Stomach (tissue), 9 donors: ENCODE measurements around the gene ILRUN. TPM values are rescaled to one million over a fixed set of nuclear protein-coding genes. Genes with fewer than 3 reads are reported as not detected.
A peak's percentile ranks its signal among the peaks of the same experiment; 100 is the strongest.
"Not testable (repeated sequence)": the region's sequence is repeated elsewhere in the genome, so short reads cannot be mapped to it uniquely, and the experiment has no call there.

Experiments used
- DNase-seq, 2 donors: peaks; one replicate each; pipeline versions ENCODE4 v3.0.0 to v3.0.0-alpha.2; 2013 to 2019
- H3K27ac ChIP-seq, 5 donors: fragments of 200-600 bp in 4 of 5; sonication (generic) in 4 of 5; one replicate each; pipeline ENCODE4 v1.5.1; 2013 to 2019; ENCODE audit warnings: mild to moderate bottlenecking in 1 of 5, moderate library complexity in 1 of 5
- H3K27me3 ChIP-seq, 3 donors: fragments of 200-600 bp; sonication (generic); one replicate each; pipeline ENCODE4 v1.5.1; 2017 to 2019; ENCODE audit warnings: mixed run types in 1 of 3
- H3K36me3 ChIP-seq, 4 donors: fragments of 200-600 bp; sonication (generic); 1 replicate in 3 of 4; 2 replicates in 1 of 4; pipeline ENCODE4 v1.5.1; 2016 to 2019
- H3K4me1 ChIP-seq, 4 donors: fragments of 200-600 bp; sonication (generic); one replicate each; pipeline ENCODE4 v1.5.1; 2016 to 2019
- H3K4me3 ChIP-seq, 4 donors: fragments of 200-600 bp; sonication (generic) in 3 of 4; one replicate each; pipeline ENCODE4 v1.5.1; 2016 to 2019; ENCODE audit warnings: mild to moderate bottlenecking in 1 of 4
- H3K9me3 ChIP-seq, 4 donors: fragments of 200-600 bp; sonication (generic); one replicate each; pipeline ENCODE4 v1.5.1; 2016 to 2019
- EP300 ChIP-seq: sonication (generic); formaldehyde crosslinking; IDR thresholded peaks from one replicate; pipeline ENCODE4 v1.6.1; 2017; ENCODE audit warnings: antibody characterized with exemption
- POLR2A ChIP-seq, 4 donors: fragments of 450-650 bp; IDR thresholded peaks; one replicate each; pipeline ENCODE4 v1.6.1; 2016; ENCODE audit warnings: antibody characterized with exemption in 4 of 4, control low read depth in 2 of 4, mild to moderate bottlenecking in 1 of 4, moderate library complexity in 1 of 4
- POLR2AphosphoS5 ChIP-seq, 3 donors: sonication (generic); formaldehyde crosslinking; IDR thresholded peaks; one replicate each; pipeline ENCODE4 v1.6.1; 2016; ENCODE audit warnings: antibody characterized with exemption in 3 of 3
- WGBS, 5 donors: extraction: QIAGEN DNeasy Blood & Tissue Kit in 3 of 5; methylation state at CpG; one replicate each; pipeline versions ENCODE4 v1.1.5 to v1.1.7; 2013 to 2018; 5-methylcytosine and 5-hydroxymethylcytosine counted together
- intact Hi-C: fragments of 100-400 bp; cut with DNase I; formaldehyde crosslinking; loops from one replicate; pipeline ENCODE4 v1.15.1; 2023; ENCODE audit warnings: low total_unique reads
- polyA plus RNA-seq, 3 donors: library from polyadenylated mRNA; stranded (reverse); fragments of 200-250 nt; gene quantifications; one replicate each; pipeline ENCODE4 v1.2.3, GENCODE V29; 2013
- total RNA-seq, 5 donors: library from RNA; depleted of rRNA; stranded (reverse); fragments of >200 nt; gene quantifications; one replicate each; pipeline versions ENCODE4 v1.1.0 to v1.2.3, GENCODE V29; 2014 to 2016
- TF ChIP-seq, protein P1 (sequence below), 7 experiments: fragments of 450-650 bp in 4 of 7; fragments of 200-600 bp in 3 of 7; sonication (generic) in 3 of 7; IDR thresholded peaks; one replicate each; pipeline ENCODE4 v1.5.1; 2016 to 2019; ENCODE audit warnings: antibody characterized with exemption in 7 of 7, control low read depth in 2 of 7, mild to moderate bottlenecking in 1 of 7
- donor health status: healthy with polysubstance abuse.
- donor health status: Bipolar disorder and iron deficiency.
- donor health status: healthy.

The ILRUN gene
- total and polyA plus RNA-seq, 8 donors: 27.0 to 89.3 (median 43.6) TPM

DNA sequence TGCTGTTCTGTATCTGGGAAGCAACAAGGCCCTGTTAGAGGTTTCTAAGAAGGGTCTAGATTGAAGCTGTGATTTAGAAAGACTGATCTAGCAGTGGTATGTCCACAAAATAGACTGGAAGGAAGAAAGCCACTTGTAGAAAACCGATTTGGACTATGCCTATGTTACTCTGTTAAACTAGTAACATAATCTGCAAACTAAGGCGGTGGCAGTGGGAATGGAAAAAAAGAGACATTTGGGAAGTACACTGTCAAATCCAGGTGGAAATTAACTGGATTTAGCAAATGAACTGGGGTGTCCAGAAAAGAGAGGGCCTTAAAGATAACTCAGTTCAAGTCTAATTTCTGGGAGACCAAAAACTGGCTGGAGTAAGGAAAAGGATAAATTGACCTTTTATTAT, 11.6 kb downstream of the ILRUN start:
- no peak for DNase-seq
- Histone ChIP-seq H3K36me3 (peaks cover 0 to 8% (median 5%) of the 10 kb centered on the region in 4 donors), H3K4me3 (no peak overlapping the region), H3K9me3 (no peaks in the 10 kb centered on the region), H3K27ac (no peak overlapping the region), H3K4me1 (peaks cover under 1 to 39% (median 26%) of the 10 kb centered on the region in 4 donors), H3K27me3 (no peaks in the 10 kb centered on the region)
- WGBS, 5 donors: 73 to 80% (median 77%) methylated on average over 2 of the region's 2 CpGs
- TF ChIP-seq, protein P1, sequence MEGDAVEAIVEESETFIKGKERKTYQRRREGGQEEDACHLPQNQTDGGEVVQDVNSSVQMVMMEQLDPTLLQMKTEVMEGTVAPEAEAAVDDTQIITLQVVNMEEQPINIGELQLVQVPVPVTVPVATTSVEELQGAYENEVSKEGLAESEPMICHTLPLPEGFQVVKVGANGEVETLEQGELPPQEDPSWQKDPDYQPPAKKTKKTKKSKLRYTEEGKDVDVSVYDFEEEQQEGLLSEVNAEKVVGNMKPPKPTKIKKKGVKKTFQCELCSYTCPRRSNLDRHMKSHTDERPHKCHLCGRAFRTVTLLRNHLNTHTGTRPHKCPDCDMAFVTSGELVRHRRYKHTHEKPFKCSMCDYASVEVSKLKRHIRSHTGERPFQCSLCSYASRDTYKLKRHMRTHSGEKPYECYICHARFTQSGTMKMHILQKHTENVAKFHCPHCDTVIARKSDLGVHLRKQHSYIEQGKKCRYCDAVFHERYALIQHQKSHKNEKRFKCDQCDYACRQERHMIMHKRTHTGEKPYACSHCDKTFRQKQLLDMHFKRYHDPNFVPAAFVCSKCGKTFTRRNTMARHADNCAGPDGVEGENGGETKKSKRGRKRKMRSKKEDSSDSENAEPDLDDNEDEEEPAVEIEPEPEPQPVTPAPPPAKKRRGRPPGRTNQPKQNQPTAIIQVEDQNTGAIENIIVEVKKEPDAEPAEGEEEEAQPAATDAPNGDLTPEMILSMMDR (IDR thresholded peaks at IDR 0.05): no peak
- no peak for TF ChIP-seq POLR2AphosphoS5 (IDR thresholded peaks at IDR 0.05)
- no peak for TF ChIP-seq EP300
- TF ChIP-seq POLR2A (IDR thresholded peaks at IDR 0.05): no peak
- intact Hi-C loops: loop anchor here (10.0 kb wide), 1 partner anchor 80 kb away; no protein-coding TSS in a partner anchor

DNA sequence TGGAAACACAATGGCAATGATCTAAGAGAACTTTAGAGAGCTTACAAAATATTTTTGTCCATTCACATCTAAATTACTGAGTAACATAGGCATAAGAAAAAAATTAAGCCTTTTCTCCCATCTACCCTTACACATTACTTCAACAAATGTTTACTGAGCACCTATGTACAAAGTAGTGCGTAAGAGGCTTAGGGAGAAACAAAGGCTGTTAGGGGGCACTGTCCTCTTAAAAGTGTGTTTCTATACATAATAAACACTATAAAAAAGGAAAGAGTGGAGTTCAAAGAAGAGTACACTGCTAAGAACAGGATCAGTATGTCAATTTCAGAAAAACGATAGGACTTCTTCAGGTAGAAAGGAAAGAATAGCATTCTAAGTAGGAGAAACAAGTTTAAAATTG, 12.2 kb downstream of the ILRUN start:
- no peaks in the 10 kb centered on the region for H3K9me3 ChIP-seq
- no peak for DNase-seq
- intact Hi-C loops: loop anchor here (10.0 kb wide), 1 partner anchor 80 kb away; no protein-coding TSS in a partner anchor
- H3K36me3 ChIP-seq: peaks cover 0 to 8% (median 5%) of the 10 kb centered on the region in 4 donors
- no peak overlapping the region for H3K4me3 ChIP-seq
- H3K27ac ChIP-seq: no peak overlapping the region
- WGBS, 5 donors: 54 to 69% (median 69%) methylated on average over 2 of the region's 2 CpGs
- peaks cover 5 to 42% (median 30%) of the 10 kb centered on the region in 4 donors for H3K4me1 ChIP-seq
- TF ChIP-seq, protein P1 (IDR thresholded peaks at IDR 0.05): no peak
- no peak for TF ChIP-seq EP300
- no peak for TF ChIP-seq POLR2AphosphoS5 (IDR thresholded peaks at IDR 0.05)
- no peak for TF ChIP-seq POLR2A (IDR thresholded peaks at IDR 0.05)
- no peaks in the 10 kb centered on the region for H3K27me3 ChIP-seq

DNA sequence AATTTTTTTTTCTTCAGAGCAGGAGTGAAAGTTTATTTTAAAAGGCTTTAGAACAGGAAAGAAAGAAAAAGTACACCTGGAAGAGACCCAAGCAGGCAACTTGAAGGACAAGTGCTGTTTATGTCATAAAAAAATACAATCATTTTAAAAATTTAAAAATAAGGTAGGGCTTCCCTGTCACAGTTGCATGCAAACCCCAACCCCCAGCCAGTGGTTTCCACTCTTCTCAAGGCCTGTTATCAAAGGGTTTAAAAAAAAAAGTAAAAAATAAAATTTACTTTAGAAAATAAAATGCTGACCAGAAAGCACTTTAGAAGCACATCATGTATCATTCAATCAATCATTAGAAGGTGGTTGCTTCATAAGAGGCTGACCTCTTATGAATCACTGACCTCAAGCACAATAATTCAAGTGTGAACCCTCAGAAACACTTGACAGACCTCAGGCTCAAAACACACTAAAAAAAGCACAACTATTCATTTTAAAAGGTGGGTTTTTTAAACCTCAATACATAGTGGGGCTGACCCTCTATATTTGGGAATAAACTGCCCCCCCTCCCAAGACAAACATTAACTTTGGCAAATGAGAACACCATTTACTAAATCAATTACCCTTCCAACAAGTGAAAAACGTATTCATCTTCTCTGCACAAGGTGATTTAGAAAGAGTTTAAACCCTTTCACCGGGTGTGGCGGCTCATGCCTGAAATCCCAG, 15.6 kb downstream of the ILRUN start:
- 44 to 68% (median 51%) methylated on average over 3 of the region's 3 CpGs for WGBS, 5 donors
- peaks cover 0 to 3% (median 0%) of the 10 kb centered on the region in 4 donors for H3K36me3 ChIP-seq
- intact Hi-C loops: loop anchor here (10.0 kb wide), 1 partner anchor 84 kb away; no protein-coding TSS in a partner anchor
- peaks cover 5 to 40% (median 27%) of the 10 kb centered on the region in 4 donors for H3K4me1 ChIP-seq
- H3K4me3 ChIP-seq: no peak overlapping the region
- TF ChIP-seq EP300 (no peak), POLR2AphosphoS5 (IDR thresholded peaks at IDR 0.05) (peak in 1 of 3 donors; percentile 16)
- TF ChIP-seq, protein P1 (IDR thresholded peaks at IDR 0.05): no peak
- no peaks in the 10 kb centered on the region for H3K9me3 ChIP-seq
- peak overlapping the region in 4 of 5 donors; percentile 31 to 55 (median 42) for H3K27ac ChIP-seq
- DNase-seq: no peak
- H3K27me3 ChIP-seq: no peaks in the 10 kb centered on the region

DNA sequence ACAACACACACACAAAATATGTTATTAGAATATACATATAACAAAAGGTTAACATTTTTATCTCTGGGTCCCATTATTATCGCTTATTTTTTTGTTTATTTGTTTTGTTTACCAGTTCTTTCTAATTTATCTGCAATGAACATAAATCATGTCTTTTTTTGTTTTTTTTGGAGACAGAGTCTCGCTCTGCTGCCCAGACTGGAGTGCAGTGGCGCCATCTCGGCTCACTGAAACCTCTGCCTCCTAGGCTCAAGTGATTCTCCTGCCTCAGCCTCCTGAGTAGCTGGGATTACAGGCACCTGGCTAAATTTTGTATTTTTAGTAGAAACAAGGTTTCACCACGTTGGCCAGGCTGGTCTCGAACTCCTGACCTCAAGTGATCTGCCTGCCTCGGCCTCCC, 16.3 kb downstream of the ILRUN start:
- 71 to 84% (median 82%) methylated on average over 7 of the region's 7 CpGs for WGBS, 5 donors
- intact Hi-C loops: loop anchor here (10.0 kb wide), 1 partner anchor 84 kb away; no protein-coding TSS in a partner anchor
- H3K36me3 ChIP-seq, H3K4me3 ChIP-seq, H3K9me3 ChIP-seq, DNase-seq, H3K27me3 ChIP-seq: not testable (repeated sequence)
- Histone ChIP-seq H3K27ac (peak overlapping the region in 4 of 5 donors; percentile 11 to 55 (median 36)), H3K4me1 (peaks cover 8 to 42% (median 29%) of the 10 kb centered on the region in 4 donors)
